PC-3 (cell line): ENCODE data around the gene TMEM178A. TPM values are rescaled to one million over a fixed set of nuclear protein-coding genes. Genes with fewer than 3 reads are reported as not detected.

Experiments
- ATAC-seq: fragments of 200-7000 bp; cut with Tn5 transposase; 2 replicates; pipeline ENCODE4 v1.9.1; 2020; ENCODE audit warnings: mild to moderate bottlenecking, moderate library complexity
- BruUV-seq: library from RNA; stranded (reverse); fragments of 400-500 nt; replicated peaks from 2 replicates; lab custom pipeline; 2021; lab: Mats Ljungman, UMichigan
- CTCF ChIA-PET: fragments of 300-600 bp; sonication (Branson Sonifier 250); formaldehyde crosslinking; loops from one replicate; lab custom pipeline; 2022; ENCODE audit warnings: antibody characterized with exemption; lab: Charles Lee
- POLR2A ChIA-PET: fragments of 300-600 bp; sonication (Branson Sonifier 250); formaldehyde crosslinking; loops from one replicate; lab custom pipeline; 2022; ENCODE audit warnings: antibody characterized with exemption; ENCODE audit not compliant: unreplicated experiment; lab: Charles Lee
- DNase-seq: peaks from one replicate; pipeline ENCODE4 v3.0.0-alpha.2; 2015
- H2AFZ ChIP-seq: fragments of 300-600 bp; sonication (generic); 2 replicates; pipeline ENCODE4 v1.6.0; 2016; ENCODE audit warnings: antibody characterized with exemption, low read length
- H3F3A ChIP-seq: fragments of 300-600 bp; sonication (generic); one replicate; pipeline ENCODE4 v1.6.0; 2017; ENCODE audit warnings: antibody characterized with exemption, low read length, control low read depth, mild to moderate bottlenecking; ENCODE audit not compliant: unreplicated experiment
- H3K27ac ChIP-seq: fragments of 300-600 bp; sonication (generic); 2 replicates; pipeline ENCODE4 v1.5.1; 2016; ENCODE audit warnings: mild to moderate bottlenecking, low read length
- H3K27me3 ChIP-seq: fragments of 300-600 bp; sonication (generic); 2 replicates; pipeline ENCODE4 v1.6.1; 2016; ENCODE audit warnings: low read length, mixed read lengths
- H3K36me3 ChIP-seq: fragments of 300-600 bp; sonication (generic); 2 replicates; pipeline ENCODE4 v1.6.1; 2016; ENCODE audit warnings: low read depth, mixed run types, low read length, mixed read lengths
- H3K4me1 ChIP-seq: fragments of 300-600 bp; sonication (generic); 2 replicates; pipeline ENCODE4 v1.5.1; 2016; ENCODE audit warnings: low read length; ENCODE audit not compliant: insufficient read depth
- H3K4me2 ChIP-seq: fragments of 300-600 bp; sonication (generic); 2 replicates; pipeline ENCODE4 v1.6.0; 2016; ENCODE audit warnings: low read length
- H3K4me3 ChIP-seq: fragments of 300-600 bp; sonication (generic); 2 replicates; pipeline ENCODE4 v1.5.1; 2016; ENCODE audit warnings: mild to moderate bottlenecking, low read length, mixed read lengths
- H3K79me2 ChIP-seq: fragments of 300-600 bp; sonication (generic); 2 replicates; pipeline ENCODE4 v1.6.1; 2017; ENCODE audit warnings: low read length, mixed read lengths
- H3K9ac ChIP-seq: fragments of 300-600 bp; sonication (generic); 2 replicates; pipeline ENCODE4 v1.6.0; 2016; ENCODE audit warnings: mild to moderate bottlenecking, low read length
- H3K9me2 ChIP-seq: fragments of 300-600 bp; sonication (generic); replicated peaks from 2 replicates; pipeline ENCODE4 v1.6.1; 2016; ENCODE audit warnings: mixed run types, low read length, mixed read lengths
- H3K9me3 ChIP-seq: fragments of 300-600 bp; sonication (generic); 2 replicates; pipeline ENCODE4 v1.6.1; 2016; ENCODE audit warnings: low read length, mixed read lengths
- H4K20me1 ChIP-seq: fragments of 300-600 bp; sonication (generic); 2 replicates; pipeline ENCODE4 v1.6.1; 2016; ENCODE audit warnings: low read length, mixed read lengths
- EZH2 ChIP-seq: fragments of 300-600 bp; sonication (generic); IDR thresholded peaks from one replicate; pipeline ENCODE4 v1.6.1; 2017; ENCODE audit warnings: antibody characterized with exemption, mild to moderate bottlenecking, low read length; ENCODE audit not compliant: unreplicated experiment
- EZH2phosphoT487 ChIP-seq: fragments of 300-600 bp; sonication (generic); IDR thresholded peaks from 2 replicates; pipeline ENCODE4 v1.6.1; 2018; ENCODE audit warnings: mild to moderate bottlenecking, antibody characterized with exemption, low read length, borderline replicate concordance
- intact Hi-C: fragments of 100-400 bp; cut with micrococcal nuclease; formaldehyde crosslinking; loops from 2 replicates; pipeline ENCODE4 v1.9.0; 2023
- total RNA-seq: library from RNA; depleted of rRNA; stranded (reverse); fragments of >200 nt; gene quantifications from 2 replicates; pipeline ENCODE4 v1.2.3, GENCODE V29; 2014
- TF ChIP-seq, protein P1 (sequence below): fragments of 300-600 bp; sonication (generic); conservative IDR thresholded peaks from 2 replicates; pipeline ENCODE4 v1.5.1; 2017; ENCODE audit warnings: antibody characterized with exemption, low read depth, mild to moderate bottlenecking, low read length

Gene TMEM178A
- total RNA-seq, 1 experiment from 2014 or later = 0.33 TPM

DNA sequence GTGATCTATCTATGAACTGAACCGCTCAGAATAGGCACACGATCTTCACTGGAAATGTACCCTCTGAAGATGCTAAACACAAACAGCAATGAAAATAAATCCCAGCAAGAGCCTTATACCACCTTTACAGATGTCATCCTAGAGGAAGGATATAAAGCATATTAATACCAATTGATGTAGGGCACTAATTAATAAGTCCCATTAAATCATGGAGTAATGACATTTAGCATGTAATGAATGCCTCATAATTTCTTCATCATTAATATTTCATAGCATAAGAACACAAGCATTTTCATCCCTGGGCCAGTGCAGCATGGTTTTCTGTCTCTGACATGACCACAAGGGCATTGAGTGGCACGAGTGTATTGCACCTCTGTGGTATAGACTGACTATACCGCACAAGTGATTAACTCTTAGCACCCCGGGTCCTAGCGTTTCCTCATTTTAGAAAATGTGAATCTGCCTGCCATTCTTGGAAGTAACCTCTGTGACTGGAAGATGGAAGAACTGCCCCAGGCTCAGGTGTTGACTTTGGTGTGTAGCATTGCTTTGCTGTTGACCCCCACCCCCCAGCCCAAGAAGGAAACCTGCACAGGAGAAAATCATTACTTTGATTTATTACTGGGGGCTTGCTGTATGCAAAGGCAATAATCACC, 1.4 kb upstream of the TMEM178A start:
- ATAC-seq (no peak), DNase-seq (no peak)
- Histone ChIP-seq H3K9ac (no peak overlapping the region), H3F3A (no peaks in the 10 kb centered on the region), H4K20me1 (no peaks in the 10 kb centered on the region), H3K9me3 (no peaks in the 10 kb centered on the region), H3K27me3 (peaks cover 19% of the 10 kb centered on the region), H3K36me3 (no peaks in the 10 kb centered on the region), H3K79me2 (no peaks in the 10 kb centered on the region), H3K27ac (no peak overlapping the region), H2AFZ (no peak overlapping the region), H3K4me1 (peaks cover 9% of the 10 kb centered on the region), H3K9me2 (no peaks in the 10 kb centered on the region), H3K4me2 (no peak overlapping the region), H3K4me3 (no peak overlapping the region)
- no TSS peak for BruUV-seq
- POLR2A ChIA-PET = no interaction called here
- intact Hi-C loops = no loop called here
- TF ChIP-seq EZH2phosphoT487 (no peak), EZH2 (no peak)
- TF ChIP-seq, protein P1, sequence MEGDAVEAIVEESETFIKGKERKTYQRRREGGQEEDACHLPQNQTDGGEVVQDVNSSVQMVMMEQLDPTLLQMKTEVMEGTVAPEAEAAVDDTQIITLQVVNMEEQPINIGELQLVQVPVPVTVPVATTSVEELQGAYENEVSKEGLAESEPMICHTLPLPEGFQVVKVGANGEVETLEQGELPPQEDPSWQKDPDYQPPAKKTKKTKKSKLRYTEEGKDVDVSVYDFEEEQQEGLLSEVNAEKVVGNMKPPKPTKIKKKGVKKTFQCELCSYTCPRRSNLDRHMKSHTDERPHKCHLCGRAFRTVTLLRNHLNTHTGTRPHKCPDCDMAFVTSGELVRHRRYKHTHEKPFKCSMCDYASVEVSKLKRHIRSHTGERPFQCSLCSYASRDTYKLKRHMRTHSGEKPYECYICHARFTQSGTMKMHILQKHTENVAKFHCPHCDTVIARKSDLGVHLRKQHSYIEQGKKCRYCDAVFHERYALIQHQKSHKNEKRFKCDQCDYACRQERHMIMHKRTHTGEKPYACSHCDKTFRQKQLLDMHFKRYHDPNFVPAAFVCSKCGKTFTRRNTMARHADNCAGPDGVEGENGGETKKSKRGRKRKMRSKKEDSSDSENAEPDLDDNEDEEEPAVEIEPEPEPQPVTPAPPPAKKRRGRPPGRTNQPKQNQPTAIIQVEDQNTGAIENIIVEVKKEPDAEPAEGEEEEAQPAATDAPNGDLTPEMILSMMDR = no peak
- CTCF ChIA-PET = no interaction called here

DNA sequence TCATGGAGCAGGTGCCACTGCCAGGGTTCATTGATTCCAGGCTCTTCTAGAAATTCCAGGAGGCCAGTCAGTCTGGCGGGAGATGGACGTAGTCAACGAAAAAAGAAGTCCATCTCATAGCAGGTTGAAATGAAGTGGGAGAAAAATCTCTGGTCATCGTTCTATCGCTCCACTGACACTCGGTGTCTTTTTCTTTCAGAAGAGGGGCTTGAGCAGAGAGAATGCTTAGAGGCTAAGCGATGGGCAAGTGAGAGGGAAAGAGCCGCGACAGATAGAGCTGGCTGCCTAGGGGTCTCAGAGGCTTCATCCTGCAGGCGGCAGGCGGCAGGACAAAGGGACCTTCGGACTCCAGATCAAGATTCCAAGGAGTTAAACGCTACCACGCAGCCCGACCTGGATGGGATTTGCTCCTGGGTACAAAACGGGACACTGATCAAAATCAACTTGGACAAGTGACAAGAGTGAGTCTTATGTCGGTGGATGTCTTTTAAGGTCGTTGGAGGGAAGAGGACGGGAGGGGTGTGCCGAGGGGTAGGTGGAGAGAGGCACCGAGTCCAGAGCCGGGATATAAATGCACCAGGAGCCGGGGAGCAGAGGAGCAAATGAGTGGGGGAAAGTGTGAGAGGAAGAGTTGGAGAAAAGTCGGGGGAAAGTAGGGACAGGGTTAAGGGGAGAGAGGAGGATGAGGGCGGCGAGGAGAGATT, 677 bp upstream of the TMEM178A start:
- Histone ChIP-seq H3K79me2 (no peaks in the 10 kb centered on the region), H3K27me3 (peaks cover 19% of the 10 kb centered on the region), H3K36me3 (no peaks in the 10 kb centered on the region), H4K20me1 (no peaks in the 10 kb centered on the region), H3K9me2 (no peaks in the 10 kb centered on the region), H3K9ac (no peak overlapping the region), H3K9me3 (no peaks in the 10 kb centered on the region), H3K4me1 (peaks cover 9% of the 10 kb centered on the region), H3K4me2 (no peak overlapping the region), H3K27ac (no peak overlapping the region), H3K4me3 (no peak overlapping the region), H3F3A (no peaks in the 10 kb centered on the region), H2AFZ (no peak overlapping the region)
- TF ChIP-seq, protein P1 = no peak
- TF ChIP-seq EZH2phosphoT487 (no peak), EZH2 (no peak)
- CTCF ChIA-PET = no interaction called here
- ATAC-seq = no peak
- DNase-seq = no peak
- POLR2A ChIA-PET = no interaction called here
- no TSS peak for BruUV-seq
- intact Hi-C loops = no loop called here
